ENCODE data around the gene PTX4. TPM values are rescaled to one million over a fixed set of nuclear protein-coding genes. Genes with fewer than 3 reads are reported as not detected.
A peak's percentile ranks its signal among the peaks of the same experiment; 100 is the strongest.

PTX4 gene
- total RNA-seq, 1 donor from 2014 or later = not detected

GRCh38 chr16:1439058-1439698, 49.6 kb downstream of the PTX4 start:
- Mint-ChIP-seq H3K36me3 (ENCODE audit: insufficient read depth) (no peaks in the 10 kb centered on the region), H3K27ac (no peak overlapping the region), H3K9me3 (ENCODE audit: low read depth) (no peaks in the 10 kb centered on the region), H3K4me1 (ENCODE audit: low read depth) (no peaks in the 10 kb centered on the region), H3K27me3 (no peaks in the 10 kb centered on the region), H3K4me3 (ENCODE audit: low read depth) (no peak overlapping the region)
- DNase-seq (ENCODE audit: low spot score, unreplicated experiment) = no peak
- TF ChIP-seq CTCF (IDR thresholded peaks at IDR 0.05; ENCODE audit: unreplicated experiment) = no peak

- TF ChIP-seq CTCF (IDR thresholded peaks at IDR 0.05; ENCODE audit: unreplicated experiment) = no peak
- Mint-ChIP-seq H3K4me3 (ENCODE audit: low read depth) (no peak overlapping the region), H3K27ac (no peak overlapping the region), H3K4me1 (ENCODE audit: low read depth) (no peaks in the 10 kb centered on the region), H3K9me3 (ENCODE audit: low read depth) (no peaks in the 10 kb centered on the region), H3K36me3 (ENCODE audit: insufficient read depth) (no peaks in the 10 kb centered on the region), H3K27me3 (no peaks in the 10 kb centered on the region)
- DNase-seq (ENCODE audit: low spot score, unreplicated experiment) = no peak
These were observed 50.3 kb downstream of the PTX4 start for GRCh38 chr16:1438229-1439057.

GRCh38 chr16:1437606-1438005, 51.1 kb downstream of the PTX4 start:
- H3K36me3 Mint-ChIP-seq (ENCODE audit: insufficient read depth) = no peaks in the 10 kb centered on the region
- no peak overlapping the region for H3K4me3 Mint-ChIP-seq (ENCODE audit: low read depth)
- no peaks in the 10 kb centered on the region for H3K27me3 Mint-ChIP-seq
- DNase-seq (ENCODE audit: low spot score, unreplicated experiment) = no peak
- no peak overlapping the region for H3K27ac Mint-ChIP-seq
- no peaks in the 10 kb centered on the region for H3K4me1 Mint-ChIP-seq (ENCODE audit: low read depth)
- H3K9me3 Mint-ChIP-seq (ENCODE audit: low read depth) = no peaks in the 10 kb centered on the region
- TF ChIP-seq CTCF (IDR thresholded peaks at IDR 0.05; ENCODE audit: unreplicated experiment) = no peak

- Mint-ChIP-seq H3K27ac (no peak overlapping the region), H3K27me3 (no peaks in the 10 kb centered on the region), H3K4me1 (ENCODE audit: low read depth) (peaks cover 3% of the 10 kb centered on the region), H3K36me3 (ENCODE audit: insufficient read depth) (no peaks in the 10 kb centered on the region), H3K4me3 (ENCODE audit: low read depth) (no peak overlapping the region), H3K9me3 (ENCODE audit: low read depth) (no peaks in the 10 kb centered on the region)
- TF ChIP-seq CTCF (IDR thresholded peaks at IDR 0.05; ENCODE audit: unreplicated experiment) = no peak
- DNase-seq (ENCODE audit: low spot score, unreplicated experiment) = no peak
These were observed 51.9 kb downstream of the PTX4 start for GRCh38 chr16:1436731-1437355.

- H3K9me3 Mint-ChIP-seq (ENCODE audit: low read depth) = no peaks in the 10 kb centered on the region
- peaks cover 6% of the 10 kb centered on the region for H3K4me1 Mint-ChIP-seq (ENCODE audit: low read depth)
- no peak overlapping the region for H3K4me3 Mint-ChIP-seq (ENCODE audit: low read depth)
- H3K27ac Mint-ChIP-seq = peak overlapping the region; percentile 73
- H3K36me3 Mint-ChIP-seq (ENCODE audit: insufficient read depth) = no peaks in the 10 kb centered on the region
- TF ChIP-seq CTCF (IDR thresholded peaks at IDR 0.05; ENCODE audit: unreplicated experiment) = peak; percentile 14
- no peaks in the 10 kb centered on the region for H3K27me3 Mint-ChIP-seq
- no peak for DNase-seq (ENCODE audit: low spot score, unreplicated experiment)
These were observed 52.6 kb downstream of the PTX4 start for GRCh38 chr16:1435921-1436697.

Measured in progenitor cell of endocrine pancreas (in vitro differentiated cells).